ENCODE results near the gene BMP6.

BMP6 gene

GRCh38 chr6:7828124-7828523 lies 102.2 kb downstream of the BMP6 start:
- DNase-seq (ENCODE audit: low read depth in 2 of 2) = no peak

GRCh38 chr6:7832904-7833750 lies 107.2 kb downstream of the BMP6 start:
- no peak for DNase-seq (ENCODE audit: low read depth in 2 of 2)

GRCh38 chr6:7833751-7834070 lies 107.8 kb downstream of the BMP6 start:
- no peak for DNase-seq (ENCODE audit: low read depth in 2 of 2)

- no peak for DNase-seq (ENCODE audit: low read depth in 2 of 2)
Measured at GRCh38 chr6:7836371-7837026, 110.6 kb downstream of the BMP6 start.

GRCh38 chr6:7841781-7842468 lies 116.0 kb downstream of the BMP6 start:
- DNase-seq (ENCODE audit: low read depth in 2 of 2) = no peak

GRCh38 chr6:7846966-7847818 lies 121.3 kb downstream of the BMP6 start:
- DNase-seq (ENCODE audit: low read depth in 2 of 2) = no peak

- no peak for DNase-seq (ENCODE audit: low read depth in 2 of 2)
Measured at GRCh38 chr6:7848229-7848628, 122.3 kb downstream of the BMP6 start.

- DNase-seq (ENCODE audit: low read depth in 2 of 2) = no peak
Measured at GRCh38 chr6:7851780-7852179, 125.9 kb downstream of the BMP6 start.

- DNase-seq (ENCODE audit: low read depth in 2 of 2) = no peak
Measured at GRCh38 chr6:7859591-7859990, 133.7 kb downstream of the BMP6 start.

- DNase-seq (ENCODE audit: low read depth in 2 of 2) = no peak
Measured at GRCh38 chr6:7865781-7866180, 139.9 kb downstream of the BMP6 start.

GRCh38 chr6:7866526-7866925 lies 140.6 kb downstream of the BMP6 start:
- no peak for DNase-seq (ENCODE audit: low read depth in 2 of 2)

- no peak for DNase-seq (ENCODE audit: low read depth in 2 of 2)
Measured at GRCh38 chr6:7868926-7869325, 143.0 kb downstream of the BMP6 start.

- DNase-seq (ENCODE audit: low read depth in 2 of 2) = no peak
Measured at GRCh38 chr6:7878401-7878964, 152.6 kb downstream of the BMP6 start.

GRCh38 chr6:7879043-7879442 lies 153.1 kb downstream of the BMP6 start:
- DNase-seq (ENCODE audit: low read depth in 2 of 2) = no peak

- DNase-seq (ENCODE audit: low read depth in 2 of 2) = no peak
Measured at GRCh38 chr6:7879579-7879978, 153.7 kb downstream of the BMP6 start.

GRCh38 chr6:7879980-7880717 lies 154.2 kb downstream of the BMP6 start:
- no peak for DNase-seq (ENCODE audit: low read depth in 2 of 2)

GRCh38 chr6:7880718-7881107 lies 154.8 kb downstream of the BMP6 start:
- no peak for DNase-seq (ENCODE audit: low read depth in 2 of 2)

GRCh38 chr6:7881765-7882500 lies 156.0 kb downstream of the BMP6 start:
- DNase-seq (ENCODE audit: low read depth in 2 of 2) = no peak

GRCh38 chr6:7882505-7883257 lies 156.8 kb downstream of the BMP6 start:
- DNase-seq (ENCODE audit: low read depth in 2 of 2) = no peak
